Measurements from ENCODE around the gene SELENOV. TPM values are rescaled to one million over a fixed set of nuclear protein-coding genes. Genes with fewer than 3 reads are reported as not detected.

Gene SELENOV
- total RNA-seq, 4 donors from 2014 or later, result not detected

- no peak overlapping the region for H3K27ac ChIP-seq (replicated peaks in 1 of 4)
- TF ChIP-seq CTCF (IDR thresholded peaks at IDR 0.05) (no peak), EP300 (IDR thresholded peaks at IDR 0.05) (no peak), POLR2A (IDR thresholded peaks at IDR 0.05; ENCODE audit: low read depth) (no peak), POLR2AphosphoS5 (IDR thresholded peaks at IDR 0.05) (no peak)
- H3K4me1 ChIP-seq, result no peaks in the 10 kb centered on the region
- WGBS, result 87% methylated on average over 5 of the region's 6 CpGs
- H3K36me3 ChIP-seq, result peaks cover 95 to 100% (median 100%) of the 10 kb centered on the region in 4 donors
- no peak for DNase-seq (ENCODE audit: extremely low spot score)
- H3K4me3 ChIP-seq, result no peak overlapping the region
- intact Hi-C loops (cut with DNase I), result no loop called here
- no peaks in the 10 kb centered on the region for H3K27me3 ChIP-seq
- no peaks in the 10 kb centered on the region for H3K9me3 ChIP-seq
Observed at GRCh38 chr19:39469567-39469966, 45.4 kb upstream of the SELENOV start.

DNA sequence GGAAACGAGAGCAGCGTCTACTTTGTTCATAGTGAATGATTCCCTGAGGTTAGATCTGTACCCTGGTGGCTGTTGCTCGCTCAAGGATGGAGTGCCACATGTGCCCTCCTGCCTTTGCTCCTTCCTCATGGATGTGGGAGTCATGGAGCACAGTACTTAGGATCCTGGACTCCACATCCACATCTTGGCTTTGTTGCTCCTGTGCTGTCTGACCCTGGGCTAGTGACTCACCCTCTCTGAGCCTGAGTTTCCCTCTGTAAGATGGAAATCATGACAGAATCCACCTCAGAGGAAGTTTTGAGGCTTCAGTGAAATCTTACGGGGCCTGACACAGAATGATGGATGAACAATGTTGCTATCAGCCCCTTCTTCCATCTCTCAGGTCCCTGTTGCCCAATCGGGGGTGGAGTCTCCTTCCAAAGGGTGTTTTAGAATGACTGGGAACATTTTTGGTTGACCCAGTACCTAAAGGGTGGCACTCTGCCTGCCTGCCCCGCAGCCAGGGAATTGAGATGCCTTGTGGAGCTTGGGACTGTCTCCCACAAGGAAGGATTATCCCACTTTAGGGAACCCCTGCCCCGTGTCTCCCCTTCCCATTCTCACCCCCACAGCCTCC is 44.1 kb upstream of the SELENOV start:
- no peak for DNase-seq (ENCODE audit: extremely low spot score)
- intact Hi-C loops (cut with DNase I), result loop anchor here (5.0 kb wide), 1 partner anchor 61 kb away; the partner anchor contains the start of gene EID2B
- no peaks in the 10 kb centered on the region for H3K27me3 ChIP-seq

GRCh38 chr19:39471756-39472536 is 43.0 kb upstream of the SELENOV start:
- TF ChIP-seq POLR2AphosphoS5 (IDR thresholded peaks at IDR 0.05), result no peak
- no peak for TF ChIP-seq POLR2A (IDR thresholded peaks at IDR 0.05; ENCODE audit: low read depth)
- no peak for TF ChIP-seq EP300 (IDR thresholded peaks at IDR 0.05)
- TF ChIP-seq CTCF (IDR thresholded peaks at IDR 0.05), result no peak
- H3K27me3 ChIP-seq, result no peaks in the 10 kb centered on the region
- H3K9me3 ChIP-seq, result no peaks in the 10 kb centered on the region
- H3K4me1 ChIP-seq, result peaks cover 0 to 3% (median 0%) of the 10 kb centered on the region in 4 donors
- intact Hi-C loops (cut with DNase I), result loop anchor here (5.0 kb wide), 1 partner anchor 60 kb away; the partner anchor contains the start of gene EID2B
- WGBS, result 80% methylated on average over 7 of the region's 8 CpGs
- H3K4me3 ChIP-seq, result no peak overlapping the region
- no peak for DNase-seq (ENCODE audit: extremely low spot score)
- peaks cover 84 to 100% (median 96%) of the 10 kb centered on the region in 4 donors for H3K36me3 ChIP-seq
- H3K27ac ChIP-seq (replicated peaks in 1 of 4), result no peak overlapping the region

More for the DNA sequence above, 44.1 kb upstream of the SELENOV start:
- TF ChIP-seq EP300 (IDR thresholded peaks at IDR 0.05) (no peak), POLR2AphosphoS5 (IDR thresholded peaks at IDR 0.05) (no peak), POLR2A (IDR thresholded peaks at IDR 0.05; ENCODE audit: low read depth) (no peak), CTCF (IDR thresholded peaks at IDR 0.05) (no peak)
- Histone ChIP-seq H3K9me3 (no peaks in the 10 kb centered on the region), H3K4me3 (no peak overlapping the region), H3K4me1 (peaks cover 0 to 1% (median 0%) of the 10 kb centered on the region in 4 donors), H3K36me3 (peaks cover 93 to 100% (median 99%) of the 10 kb centered on the region in 4 donors), H3K27ac (replicated peaks in 1 of 4) (no peak overlapping the region)
- 94% methylated on average over 3 of the region's 7 CpGs for WGBS

GRCh38 chr19:39472746-39473442 is 42.0 kb upstream of the SELENOV start:
- DNase-seq (ENCODE audit: extremely low spot score), result no peak
- no peak overlapping the region for H3K27ac ChIP-seq (replicated peaks in 1 of 4)
- H3K27me3 ChIP-seq, result no peaks in the 10 kb centered on the region
- no peak overlapping the region for H3K4me3 ChIP-seq
- TF ChIP-seq POLR2AphosphoS5 (IDR thresholded peaks at IDR 0.05) (no peak), EP300 (IDR thresholded peaks at IDR 0.05) (no peak), POLR2A (IDR thresholded peaks at IDR 0.05; ENCODE audit: low read depth) (no peak), CTCF (IDR thresholded peaks at IDR 0.05) (no peak)
- WGBS, result 90% methylated on average over 18 of the region's 32 CpGs
- H3K36me3 ChIP-seq, result peaks cover 75 to 94% (median 86%) of the 10 kb centered on the region in 4 donors
- H3K9me3 ChIP-seq, result no peaks in the 10 kb centered on the region
- peaks cover 0 to 3% (median 0%) of the 10 kb centered on the region in 4 donors for H3K4me1 ChIP-seq
- intact Hi-C loops (cut with DNase I), result loop anchor here (5.0 kb wide), 1 partner anchor 59 kb away; the partner anchor contains the start of gene EID2B
